22Rv1 (cell line): Measurements from ENCODE around the gene DENND6B.

Experiments
- ZFX ChIP-seq: fragments of 450-650 bp; IDR thresholded peaks from 2 replicates; pipeline ENCODE4 v1.6.1; 2017; ENCODE audit warnings: antibody characterized with exemption, borderline replicate concordance
- TF ChIP-seq, protein P1 (sequence below): fragments of 450-650 bp; IDR thresholded peaks from 2 replicates; pipeline ENCODE4 v1.5.1; 2017; ENCODE audit warnings: mild to moderate bottlenecking

GRCh38 chr22:50310031-50310722, 16.6 kb downstream of the DENND6B start:
- TF ChIP-seq, protein P1, sequence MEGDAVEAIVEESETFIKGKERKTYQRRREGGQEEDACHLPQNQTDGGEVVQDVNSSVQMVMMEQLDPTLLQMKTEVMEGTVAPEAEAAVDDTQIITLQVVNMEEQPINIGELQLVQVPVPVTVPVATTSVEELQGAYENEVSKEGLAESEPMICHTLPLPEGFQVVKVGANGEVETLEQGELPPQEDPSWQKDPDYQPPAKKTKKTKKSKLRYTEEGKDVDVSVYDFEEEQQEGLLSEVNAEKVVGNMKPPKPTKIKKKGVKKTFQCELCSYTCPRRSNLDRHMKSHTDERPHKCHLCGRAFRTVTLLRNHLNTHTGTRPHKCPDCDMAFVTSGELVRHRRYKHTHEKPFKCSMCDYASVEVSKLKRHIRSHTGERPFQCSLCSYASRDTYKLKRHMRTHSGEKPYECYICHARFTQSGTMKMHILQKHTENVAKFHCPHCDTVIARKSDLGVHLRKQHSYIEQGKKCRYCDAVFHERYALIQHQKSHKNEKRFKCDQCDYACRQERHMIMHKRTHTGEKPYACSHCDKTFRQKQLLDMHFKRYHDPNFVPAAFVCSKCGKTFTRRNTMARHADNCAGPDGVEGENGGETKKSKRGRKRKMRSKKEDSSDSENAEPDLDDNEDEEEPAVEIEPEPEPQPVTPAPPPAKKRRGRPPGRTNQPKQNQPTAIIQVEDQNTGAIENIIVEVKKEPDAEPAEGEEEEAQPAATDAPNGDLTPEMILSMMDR = no peak
- no peak for TF ChIP-seq ZFX
